Inflammatory macrophage treated with lipopolysaccharide for 4 hours (primary cell): Measurements from ENCODE around the gene DCST2.

Experiments used
- DNase-seq: peaks from one replicate; pipeline ENCODE4 v3.0.0-alpha.2; 2020

DCST2 gene

GRCh38 chr1:155008015-155008941 lies 25.3 kb downstream of the DCST2 start:
- no peak for DNase-seq

- DNase-seq, result no peak
Measured at GRCh38 chr1:155007251-155007828, 26.2 kb downstream of the DCST2 start.

GRCh38 chr1:155006601-155007101 lies 26.9 kb downstream of the DCST2 start:
- peak; percentile 81 for DNase-seq

- DNase-seq, result peak; percentile 33
Measured at GRCh38 chr1:155005076-155006011, 28.2 kb downstream of the DCST2 start.

- DNase-seq, result no peak
Measured at GRCh38 chr1:155004352-155005075, 29.1 kb downstream of the DCST2 start.

GRCh38 chr1:155003766-155004351 lies 29.7 kb downstream of the DCST2 start:
- no peak for DNase-seq

- DNase-seq, result no peak
Measured at GRCh38 chr1:155003227-155003765, 30.3 kb downstream of the DCST2 start.

- no peak for DNase-seq
Measured at GRCh38 chr1:155002464-155003226, 30.9 kb downstream of the DCST2 start, which contains the start of gene ZBTB7B. Gene ZBTB7B, plus strand, starts transcription at chr1:155002802. Its CDS starts 11,859 bp downstream, at chr1:155014661.

GRCh38 chr1:155001675-155002463 lies 31.7 kb downstream of the DCST2 start:
- peak; percentile 99 for DNase-seq

- no peak for DNase-seq
Measured at GRCh38 chr1:155001425-155001674, 32.2 kb downstream of the DCST2 start.

- DNase-seq, result peak; percentile 66
Measured at GRCh38 chr1:155000726-155001424, 32.7 kb downstream of the DCST2 start.

- DNase-seq, result no peak
Measured at GRCh38 chr1:155000411-155000725, 33.2 kb downstream of the DCST2 start.

GRCh38 chr1:154999571-155000410 lies 33.8 kb downstream of the DCST2 start:
- no peak for DNase-seq

GRCh38 chr1:154998818-154999570 lies 34.6 kb downstream of the DCST2 start:
- DNase-seq, result peak; percentile 64

GRCh38 chr1:154998201-154998780 lies 35.3 kb downstream of the DCST2 start:
- DNase-seq, result no peak

- peak; percentile 60 for DNase-seq
Measured at GRCh38 chr1:154996966-154997701, 36.4 kb downstream of the DCST2 start.
